Measurements from ENCODE around the gene ZFR.

ZFR gene

DNA sequence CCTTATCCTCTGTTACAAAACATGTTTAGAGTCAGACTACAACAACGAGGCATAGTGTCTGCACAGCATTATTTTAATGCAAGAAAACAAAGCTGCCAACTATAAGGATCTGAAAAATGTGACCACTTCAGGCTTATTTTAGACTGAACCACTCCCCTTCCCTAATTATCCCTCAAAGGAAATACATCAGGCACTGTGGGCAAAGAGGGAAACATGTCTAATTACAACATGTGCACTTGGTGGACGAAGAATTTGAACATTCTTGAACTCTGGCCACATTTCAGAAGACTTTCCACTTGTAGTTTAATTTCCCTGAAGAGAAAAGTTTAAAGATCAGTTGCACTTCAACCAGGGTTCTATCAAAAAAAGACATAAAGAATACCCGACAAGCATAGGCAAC is 135.6 kb downstream of the ZFR start:
- TF ChIP-seq, protein P1, sequence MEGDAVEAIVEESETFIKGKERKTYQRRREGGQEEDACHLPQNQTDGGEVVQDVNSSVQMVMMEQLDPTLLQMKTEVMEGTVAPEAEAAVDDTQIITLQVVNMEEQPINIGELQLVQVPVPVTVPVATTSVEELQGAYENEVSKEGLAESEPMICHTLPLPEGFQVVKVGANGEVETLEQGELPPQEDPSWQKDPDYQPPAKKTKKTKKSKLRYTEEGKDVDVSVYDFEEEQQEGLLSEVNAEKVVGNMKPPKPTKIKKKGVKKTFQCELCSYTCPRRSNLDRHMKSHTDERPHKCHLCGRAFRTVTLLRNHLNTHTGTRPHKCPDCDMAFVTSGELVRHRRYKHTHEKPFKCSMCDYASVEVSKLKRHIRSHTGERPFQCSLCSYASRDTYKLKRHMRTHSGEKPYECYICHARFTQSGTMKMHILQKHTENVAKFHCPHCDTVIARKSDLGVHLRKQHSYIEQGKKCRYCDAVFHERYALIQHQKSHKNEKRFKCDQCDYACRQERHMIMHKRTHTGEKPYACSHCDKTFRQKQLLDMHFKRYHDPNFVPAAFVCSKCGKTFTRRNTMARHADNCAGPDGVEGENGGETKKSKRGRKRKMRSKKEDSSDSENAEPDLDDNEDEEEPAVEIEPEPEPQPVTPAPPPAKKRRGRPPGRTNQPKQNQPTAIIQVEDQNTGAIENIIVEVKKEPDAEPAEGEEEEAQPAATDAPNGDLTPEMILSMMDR (IDR thresholded peaks at IDR 0.05; ENCODE audit: insufficient read depth, low read length, poor library complexity, severe bottlenecking): no peak
- TF ChIP-seq EZH2phosphoT487 (conservative IDR thresholded peaks at IDR 0.05; ENCODE audit: low read length): no peak
- peaks cover 16% of the 10 kb centered on the region for H3F3A ChIP-seq (ENCODE audit: insufficient read depth)
- no peak overlapping the region for H3K4me3 ChIP-seq (ENCODE audit: insufficient read depth, low read length, poor library complexity, severe bottlenecking)
- no peak overlapping the region for H3K9ac ChIP-seq (ENCODE audit: low read length)
- no peaks in the 10 kb centered on the region for H3K9me2 ChIP-seq (replicated peaks; ENCODE audit: insufficient read depth, low read length)
- no peaks in the 10 kb centered on the region for H4K20me1 ChIP-seq (ENCODE audit: low read depth, low read length)
- H3K79me2 ChIP-seq (ENCODE audit: insufficient read depth, low read length): peaks cover 80% of the 10 kb centered on the region
- no peaks in the 10 kb centered on the region for H3K27me3 ChIP-seq (ENCODE audit: low read length)
- H3K27ac ChIP-seq (ENCODE audit: low read depth, low read length): no peak overlapping the region
- H3K9me3 ChIP-seq (ENCODE audit: insufficient read depth, low read length): no peaks in the 10 kb centered on the region
- H3K36me3 ChIP-seq (ENCODE audit: low read length): no peaks in the 10 kb centered on the region
- H2AFZ ChIP-seq (ENCODE audit: low read depth, low read length, severe bottlenecking): no peak overlapping the region
- H3K4me2 ChIP-seq (ENCODE audit: low read depth, low read length, poor library complexity, severe bottlenecking): no peak overlapping the region

DNA sequence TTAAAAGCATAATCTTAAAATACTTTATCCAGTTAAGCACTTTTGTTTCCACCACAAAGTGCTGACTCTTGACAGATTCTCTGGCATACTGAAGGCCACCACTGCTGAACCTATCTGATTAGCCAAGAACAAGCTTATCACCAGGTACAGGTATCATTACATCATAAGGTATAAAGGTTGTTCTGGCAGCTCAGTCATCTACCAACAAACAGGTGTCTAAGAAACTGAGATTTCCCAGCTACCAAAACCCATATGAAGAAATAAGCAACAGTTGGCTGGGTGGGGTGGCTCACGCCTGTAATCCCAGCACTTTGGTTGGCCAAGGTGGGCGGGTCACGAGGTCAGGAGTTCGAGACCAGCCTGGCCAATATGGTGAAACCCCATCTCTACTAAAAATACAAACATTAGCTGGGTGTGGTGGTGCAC is 136.8 kb downstream of the ZFR start:
- Histone ChIP-seq H2AFZ (ENCODE audit: low read depth, low read length, severe bottlenecking) (no peak overlapping the region), H3K36me3 (ENCODE audit: low read length) (no peaks in the 10 kb centered on the region), H3K9me2 (replicated peaks; ENCODE audit: insufficient read depth, low read length) (no peaks in the 10 kb centered on the region), H3K27ac (ENCODE audit: low read depth, low read length) (no peak overlapping the region), H3K27me3 (ENCODE audit: low read length) (no peaks in the 10 kb centered on the region), H3K4me2 (ENCODE audit: low read depth, low read length, poor library complexity, severe bottlenecking) (no peak overlapping the region), H4K20me1 (ENCODE audit: low read depth, low read length) (no peaks in the 10 kb centered on the region), H3F3A (ENCODE audit: insufficient read depth) (peaks cover 16% of the 10 kb centered on the region), H3K9me3 (ENCODE audit: insufficient read depth, low read length) (no peaks in the 10 kb centered on the region), H3K9ac (ENCODE audit: low read length) (no peak overlapping the region), H3K79me2 (ENCODE audit: insufficient read depth, low read length) (peaks cover 91% of the 10 kb centered on the region), H3K4me3 (ENCODE audit: insufficient read depth, low read length, poor library complexity, severe bottlenecking) (no peak overlapping the region)
- TF ChIP-seq, protein P1 (IDR thresholded peaks at IDR 0.05; ENCODE audit: insufficient read depth, low read length, poor library complexity, severe bottlenecking): no peak
- no peak for TF ChIP-seq EZH2phosphoT487 (conservative IDR thresholded peaks at IDR 0.05; ENCODE audit: low read length)

DNA sequence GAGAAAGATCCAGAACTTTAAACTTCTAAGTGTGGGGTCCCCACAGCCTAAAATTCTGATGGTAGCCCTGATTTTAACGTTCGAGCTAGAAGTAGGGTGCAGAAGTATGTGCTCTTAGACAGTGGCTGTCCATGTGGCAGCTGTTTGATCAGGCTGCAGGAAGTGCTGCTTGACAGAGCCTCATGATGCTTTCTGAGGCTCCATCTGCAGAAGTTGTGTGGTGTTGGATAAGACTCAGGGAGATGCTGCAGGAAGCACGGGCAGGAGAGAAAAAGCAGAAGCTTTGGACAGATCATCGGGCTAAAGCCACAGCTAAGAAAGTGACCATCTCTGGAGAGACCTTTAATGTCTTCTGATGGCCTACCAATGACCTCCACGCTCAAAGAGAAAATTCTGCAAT is 139.9 kb downstream of the ZFR start:
- Histone ChIP-seq H3K9me2 (replicated peaks; ENCODE audit: insufficient read depth, low read length) (no peaks in the 10 kb centered on the region), H3K9me3 (ENCODE audit: insufficient read depth, low read length) (no peaks in the 10 kb centered on the region), H3K79me2 (ENCODE audit: insufficient read depth, low read length) (peaks cover 97% of the 10 kb centered on the region), H3K36me3 (ENCODE audit: low read length) (no peaks in the 10 kb centered on the region), H3K9ac (ENCODE audit: low read length) (no peak overlapping the region), H3K27me3 (ENCODE audit: low read length) (no peaks in the 10 kb centered on the region), H2AFZ (ENCODE audit: low read depth, low read length, severe bottlenecking) (no peak overlapping the region), H3K4me2 (ENCODE audit: low read depth, low read length, poor library complexity, severe bottlenecking) (no peak overlapping the region), H3K27ac (ENCODE audit: low read depth, low read length) (no peak overlapping the region), H4K20me1 (ENCODE audit: low read depth, low read length) (no peaks in the 10 kb centered on the region; the same call in 1 of the 2 replicates), H3K4me3 (ENCODE audit: insufficient read depth, low read length, poor library complexity, severe bottlenecking) (no peak overlapping the region), H3F3A (ENCODE audit: insufficient read depth) (no peaks in the 10 kb centered on the region)
- TF ChIP-seq, protein P1 (IDR thresholded peaks at IDR 0.05; ENCODE audit: insufficient read depth, low read length, poor library complexity, severe bottlenecking): no peak
- no peak for TF ChIP-seq EZH2phosphoT487 (conservative IDR thresholded peaks at IDR 0.05; ENCODE audit: low read length)
